ENCODE results near the gene TCEANC2.
A peak's percentile ranks its signal among the peaks of the same experiment; 100 is the strongest.
"Not testable (repeated sequence)": the region's sequence is repeated elsewhere in the genome, so short reads cannot be mapped to it uniquely, and the experiment has no call there.

Gene TCEANC2

DNA sequence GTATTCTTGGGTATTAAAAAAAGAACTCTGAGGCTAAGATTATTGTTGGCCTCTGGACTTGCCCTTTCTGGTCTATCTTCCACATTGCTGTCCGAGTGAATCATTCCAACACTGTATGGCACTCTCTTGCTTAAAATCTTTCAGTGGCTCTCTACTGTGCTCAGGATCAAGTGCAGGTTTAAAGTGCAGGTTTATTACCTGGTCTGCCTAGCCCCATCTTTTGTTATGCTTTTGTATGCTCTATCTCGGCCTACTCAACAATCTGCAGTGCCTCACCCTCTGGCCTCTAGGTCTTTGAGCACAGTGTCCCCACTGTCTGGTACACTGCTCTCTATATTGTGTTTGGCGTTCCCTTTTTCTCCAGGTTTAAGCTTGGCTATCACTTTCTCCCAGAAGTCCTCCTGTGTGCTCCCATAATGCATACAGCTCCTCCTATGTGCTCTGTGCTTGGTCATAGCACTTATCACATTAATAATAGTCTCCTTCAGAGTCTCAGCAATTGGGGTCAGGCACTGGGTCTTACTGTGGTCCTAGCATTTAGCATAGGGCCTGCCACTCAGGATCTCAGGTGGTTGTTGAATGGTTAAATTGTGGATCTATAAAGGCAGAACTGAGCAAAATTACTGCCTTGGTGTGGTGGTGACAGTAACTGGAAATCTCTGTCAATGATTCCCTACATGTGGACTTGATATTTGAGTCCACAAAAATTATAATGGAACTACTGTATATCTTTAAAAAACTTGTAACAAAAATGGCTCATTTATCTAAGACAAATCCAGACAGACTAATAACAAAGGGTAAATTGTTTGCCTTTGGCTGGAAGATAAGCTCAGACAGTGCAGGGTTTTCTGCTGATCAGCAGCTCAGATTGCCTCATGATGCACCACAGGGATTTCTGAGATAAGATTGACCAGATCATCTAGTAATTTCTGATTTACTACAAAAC is 24.8 kb upstream of the TCEANC2 start:
- DNase-seq = no peak

DNA sequence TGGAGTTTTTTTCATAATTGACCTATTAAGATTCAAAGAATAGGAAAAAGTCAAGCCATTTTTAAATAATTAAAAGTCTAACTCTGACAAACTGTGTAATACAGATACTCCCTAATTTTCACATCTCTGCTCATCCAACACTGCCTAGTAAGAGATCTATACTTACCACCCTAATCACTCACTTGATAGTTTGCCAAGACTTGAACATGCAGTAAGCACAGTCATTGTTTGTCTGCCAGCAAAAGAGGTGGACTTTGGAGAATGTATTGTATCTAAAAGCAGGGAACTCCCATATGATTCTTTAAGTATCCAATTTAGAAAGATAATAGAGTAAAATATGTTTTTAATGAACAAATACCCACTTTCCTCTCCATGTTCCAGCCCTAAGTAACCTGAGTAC is 15.9 kb upstream of the TCEANC2 start:
- DNase-seq = no peak

DNA sequence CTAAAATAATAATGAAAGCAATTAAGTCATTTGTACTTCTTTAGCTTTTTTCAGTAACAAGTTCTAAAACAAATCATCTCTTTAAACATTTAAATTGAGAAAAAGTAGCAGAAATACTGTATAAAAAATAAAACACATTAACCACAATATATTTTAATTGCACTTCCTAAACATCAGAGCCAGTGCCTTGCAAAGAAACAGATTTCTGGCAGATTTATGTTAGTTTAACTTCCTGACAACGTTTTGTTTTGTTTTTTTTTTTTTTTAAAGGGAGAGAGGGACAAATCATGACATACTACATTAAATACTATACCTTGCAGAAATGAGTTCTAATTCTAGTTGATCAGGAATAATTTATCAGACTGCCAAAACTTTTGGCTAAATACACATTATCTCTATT is 11.6 kb upstream of the TCEANC2 start:
- DNase-seq = no peak

DNA sequence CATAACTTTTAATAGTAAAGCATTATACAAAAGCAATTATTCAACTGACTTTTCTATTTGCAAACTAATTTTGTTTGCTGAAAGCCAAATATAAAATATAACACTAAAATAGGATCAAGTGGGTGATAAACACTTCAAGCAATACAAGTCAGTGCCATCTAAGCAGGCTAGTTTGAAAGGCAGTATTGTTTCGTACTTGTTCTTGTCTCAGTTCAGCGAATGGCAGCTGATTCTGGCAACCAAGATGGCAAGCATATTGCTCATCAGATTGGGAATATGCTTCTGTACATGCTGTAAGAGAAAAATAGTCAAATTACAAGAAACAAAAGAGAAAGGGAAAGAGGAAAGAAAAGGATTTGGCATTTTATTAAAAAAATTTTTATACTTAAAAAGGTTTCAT is 7.9 kb upstream of the TCEANC2 start:
- DNase-seq = no peak

DNA sequence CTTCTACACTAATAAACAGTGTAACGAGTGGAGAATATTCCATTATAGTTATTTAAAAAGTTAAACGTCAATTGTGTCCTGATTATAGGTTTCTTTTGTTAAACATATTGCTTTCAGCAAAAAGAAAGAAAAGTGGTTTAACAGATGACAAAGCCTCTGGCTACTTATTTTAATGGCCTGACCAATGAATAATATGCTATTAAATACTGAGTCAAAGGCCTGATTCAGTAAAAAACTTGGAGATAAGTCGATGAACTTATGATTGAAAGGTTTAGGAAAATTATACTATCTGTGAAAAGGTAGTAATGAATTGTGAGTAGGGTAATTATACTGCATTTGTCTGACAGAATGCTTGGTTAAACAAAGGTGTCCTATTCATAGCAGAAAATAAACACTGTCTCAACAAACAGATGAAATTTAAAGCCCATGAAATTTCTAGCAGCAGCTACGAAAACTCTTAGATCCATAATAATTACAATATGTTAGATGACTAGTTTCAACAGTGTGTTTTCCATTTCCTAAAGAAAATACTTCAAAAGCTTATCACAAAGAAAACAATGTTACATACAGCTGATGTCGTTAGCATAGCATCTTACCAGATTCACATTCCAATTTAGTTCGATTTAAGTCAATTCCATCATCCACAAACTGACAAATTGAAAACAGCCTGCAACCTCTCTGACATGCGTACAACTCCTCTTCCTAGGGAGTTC is 6.6 kb upstream of the TCEANC2 start:
- no peak for DNase-seq

DNA sequence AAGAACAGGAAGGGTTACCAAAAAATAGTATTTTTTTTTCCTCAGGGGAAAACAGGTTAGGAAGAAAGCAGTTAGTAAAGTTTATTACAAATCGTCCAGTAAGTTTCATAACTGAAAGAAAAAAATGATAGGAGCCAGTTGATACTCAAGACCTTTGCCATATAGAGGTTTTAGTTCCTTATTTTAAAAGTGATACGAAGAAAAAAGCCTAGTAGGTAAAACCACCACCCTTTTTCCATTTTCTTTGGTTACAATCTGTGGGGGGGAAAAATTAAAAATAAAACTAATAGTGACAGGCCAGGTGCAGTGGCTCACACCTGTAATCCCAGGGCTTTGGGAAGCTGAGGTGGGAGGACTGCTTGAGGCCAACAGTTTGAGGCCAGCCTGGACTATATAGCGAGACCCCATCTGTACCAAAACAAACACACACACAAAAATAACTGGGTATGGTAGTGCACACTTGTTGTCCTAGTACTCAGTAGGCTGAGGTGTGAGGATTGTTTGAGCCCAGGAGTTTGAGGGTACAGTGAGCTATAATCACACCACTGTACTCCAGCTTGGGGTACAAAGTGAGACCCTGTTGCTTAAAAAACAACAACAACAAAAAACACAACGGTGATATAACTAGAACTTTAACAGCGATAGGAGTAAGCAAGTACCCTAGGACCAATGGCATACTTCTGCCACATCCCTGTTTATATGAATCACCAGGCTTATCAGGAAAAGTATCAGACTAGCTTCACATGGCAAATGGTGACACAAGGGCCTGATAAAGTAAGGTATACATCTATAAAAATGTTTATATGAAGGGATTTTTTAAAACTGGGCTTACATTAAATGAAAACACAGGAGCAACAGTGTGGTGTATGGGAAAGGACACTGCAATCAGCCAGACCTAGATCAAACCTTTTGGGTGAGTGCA is 5.8 kb upstream of the TCEANC2 start:
- no peak for DNase-seq

DNA sequence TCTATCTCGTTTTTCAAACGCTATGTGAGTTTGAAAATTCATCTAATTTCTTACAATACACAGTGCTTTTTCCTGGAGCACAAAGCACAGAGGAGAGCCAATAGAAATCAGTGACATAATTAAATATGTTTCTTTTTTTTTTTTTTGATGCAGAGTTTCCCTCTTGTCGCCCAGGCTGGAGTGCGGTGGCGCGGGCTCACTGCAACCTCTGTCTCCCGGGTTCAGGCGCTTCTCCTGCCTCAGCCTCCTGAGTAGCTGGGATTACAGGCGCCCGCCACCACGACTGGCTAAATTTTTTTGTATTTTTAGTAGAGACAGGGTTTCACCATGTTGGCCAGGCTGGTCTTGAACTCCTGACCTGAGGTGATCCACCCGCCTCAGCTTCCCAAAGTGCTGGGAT is 3.0 kb upstream of the TCEANC2 start:
- not testable (repeated sequence) for DNase-seq

DNA sequence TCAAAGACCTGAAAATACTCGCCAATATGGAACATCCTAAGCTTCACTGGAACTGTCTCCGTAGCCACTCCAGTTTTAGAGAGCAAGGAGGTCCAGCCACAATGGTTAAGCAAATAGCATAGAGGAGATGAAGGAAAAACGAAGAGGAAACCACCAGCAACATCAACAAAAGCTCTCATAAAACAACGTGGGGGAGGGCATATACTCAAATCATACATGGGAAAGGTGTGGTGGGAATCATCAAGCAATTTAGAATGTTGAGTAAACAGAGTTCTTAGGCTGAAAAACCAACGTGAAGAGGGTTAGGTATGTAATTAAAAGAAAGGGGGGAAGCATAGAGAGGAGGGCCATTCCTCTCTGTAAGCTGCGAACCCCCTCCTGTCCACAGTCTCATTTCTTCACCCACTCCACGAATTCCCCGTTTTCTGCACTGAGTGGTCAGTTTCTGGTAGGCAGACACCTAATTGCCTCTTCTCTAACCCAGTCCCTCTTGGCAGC is 1.4 kb upstream of the TCEANC2 start:
- DNase-seq = peak; percentile 26

DNA sequence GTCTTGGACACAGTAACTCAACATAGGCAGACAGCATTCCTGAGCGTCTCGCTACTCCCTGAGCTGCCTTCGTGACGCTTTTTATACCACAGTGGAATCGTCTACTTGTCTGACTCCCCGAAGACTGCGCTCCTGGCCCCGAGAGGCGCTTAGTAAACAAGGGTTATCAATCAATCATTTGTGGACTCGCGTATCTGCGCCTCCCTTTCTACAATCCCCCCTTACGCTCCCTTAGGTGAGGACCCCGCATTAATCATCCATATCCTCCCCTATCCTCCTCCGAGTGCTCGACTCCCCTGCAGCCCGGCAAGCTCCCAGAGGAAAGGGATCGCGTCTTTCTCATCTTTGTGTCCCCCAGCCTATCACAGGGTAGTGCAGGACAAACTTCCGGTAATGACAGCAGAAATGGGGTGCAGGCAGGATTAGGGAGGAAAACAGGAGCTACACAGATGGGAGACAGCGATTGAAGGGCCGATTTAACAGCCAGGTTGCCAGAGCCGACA is 926 bp upstream of the TCEANC2 start:
- DNase-seq = peak; percentile 18

DNA sequence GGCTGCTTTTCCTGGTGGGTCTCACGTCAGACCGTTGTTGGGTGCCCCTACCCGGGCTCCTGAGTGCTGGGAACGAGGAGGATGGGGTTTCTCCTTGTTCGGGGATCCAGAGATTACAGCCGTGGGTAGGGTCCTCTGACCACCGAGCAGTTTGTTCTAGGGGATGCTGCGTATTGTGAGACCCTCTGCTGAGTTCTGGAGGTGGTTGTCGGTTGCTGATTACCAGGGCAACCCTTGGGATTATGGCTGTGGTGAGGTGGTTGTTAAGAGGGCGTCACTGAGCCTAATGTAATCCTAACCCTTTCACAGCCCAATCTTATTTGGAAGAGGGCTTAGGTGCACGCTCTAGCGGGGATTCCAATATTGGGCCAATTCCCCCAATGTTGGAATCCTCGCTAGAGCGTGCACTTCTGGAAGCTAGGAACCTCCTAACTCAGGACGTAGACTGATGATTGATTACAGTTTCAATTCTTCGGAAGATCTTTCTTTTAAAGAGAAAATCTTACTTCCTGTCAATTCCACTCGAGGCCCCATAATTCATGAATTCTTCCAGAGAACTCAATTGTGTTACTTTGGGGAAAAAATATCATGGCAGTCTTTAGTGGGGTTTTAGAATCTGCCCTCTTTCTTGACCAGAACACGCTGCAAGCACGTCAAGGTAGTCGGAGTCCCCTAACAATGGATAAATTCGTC is 483 bp downstream of the TCEANC2 start:
- no peak for DNase-seq

DNA sequence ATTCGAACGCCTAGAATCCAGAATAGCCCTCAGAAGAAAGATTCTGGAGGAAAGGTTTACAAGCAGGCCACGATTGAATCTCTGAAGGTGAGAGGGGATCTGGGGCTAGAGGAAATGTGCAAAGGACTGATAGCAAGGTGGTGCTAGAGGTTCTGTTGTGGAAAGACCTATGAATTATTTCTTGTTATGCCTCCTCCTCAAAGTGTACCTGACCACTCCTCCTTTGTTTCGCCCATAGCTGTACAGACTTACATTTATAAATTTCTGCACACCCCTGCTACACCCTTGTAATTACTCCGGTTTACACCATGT is 986 bp downstream of the TCEANC2 start:
- peak; percentile 15 for DNase-seq

DNA sequence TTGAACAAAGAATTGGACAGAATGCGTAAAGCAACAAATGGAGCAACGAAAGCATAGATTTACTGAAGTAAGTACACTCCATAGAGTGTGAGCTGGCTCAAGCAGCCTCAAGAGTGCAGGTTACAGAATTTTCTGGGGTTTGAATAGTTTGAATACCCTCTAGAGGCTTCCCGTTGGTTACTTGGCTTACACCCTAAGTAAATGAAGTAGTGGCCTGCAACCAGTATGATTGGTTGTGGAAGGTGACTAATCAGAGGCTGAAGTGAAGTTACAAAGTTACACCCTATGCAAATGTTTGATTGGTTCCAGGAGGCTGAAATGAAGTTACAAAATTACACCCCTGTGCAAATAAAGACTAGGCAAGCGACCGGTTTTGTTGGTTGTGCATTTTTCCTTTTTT is 10.9 kb downstream of the TCEANC2 start:
- DNase-seq = no peak

DNA sequence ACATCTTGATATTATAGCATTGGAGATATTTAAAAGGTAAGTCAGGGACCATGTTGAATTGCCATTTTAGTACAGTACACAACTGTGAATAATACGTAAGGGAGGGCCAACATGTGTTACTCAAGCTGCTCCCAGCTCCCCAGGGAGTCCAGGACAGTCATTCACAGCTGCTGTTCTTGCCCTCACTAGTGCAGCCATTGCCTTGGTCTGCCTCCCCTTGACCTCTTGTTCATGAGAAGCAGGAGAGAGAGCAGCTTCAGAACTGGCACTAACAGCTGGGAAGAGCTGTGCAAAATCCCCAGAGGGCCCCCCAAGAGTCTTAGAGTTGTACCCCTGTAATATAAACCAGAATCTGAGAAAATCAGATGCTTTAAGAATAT is 16.4 kb downstream of the TCEANC2 start:
- DNase-seq = peak; percentile 54

DNA sequence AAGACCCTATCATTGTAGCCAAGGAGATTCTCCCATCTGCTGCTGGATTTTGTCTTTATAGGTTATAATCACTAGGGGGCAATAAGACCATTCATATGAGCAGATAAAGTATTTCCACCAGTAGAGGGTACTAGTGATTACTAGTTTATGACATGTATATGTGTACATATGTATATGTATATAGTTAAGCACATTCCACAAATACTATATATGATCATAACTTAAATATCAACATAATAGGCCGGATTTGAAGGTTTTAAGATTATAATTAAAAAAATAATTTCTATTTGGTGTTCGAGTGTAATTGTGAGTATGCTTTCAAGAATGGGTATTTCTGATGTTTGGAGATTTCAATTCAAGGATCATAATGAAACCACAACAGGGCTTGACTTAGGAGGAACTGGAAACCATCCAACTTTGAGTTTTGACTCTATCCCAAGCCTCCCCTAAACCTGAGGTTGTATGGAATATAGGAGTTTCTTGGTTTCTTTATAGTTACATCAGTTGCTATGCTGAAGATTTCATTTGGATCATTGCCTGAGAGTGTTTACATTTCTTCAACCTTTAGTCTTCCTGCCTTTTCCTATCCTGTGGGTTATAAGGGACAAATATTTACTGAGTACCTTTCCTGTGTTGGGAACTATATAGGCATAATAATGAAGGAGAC is 16.9 kb downstream of the TCEANC2 start:
- peak; percentile 81 for DNase-seq

DNA sequence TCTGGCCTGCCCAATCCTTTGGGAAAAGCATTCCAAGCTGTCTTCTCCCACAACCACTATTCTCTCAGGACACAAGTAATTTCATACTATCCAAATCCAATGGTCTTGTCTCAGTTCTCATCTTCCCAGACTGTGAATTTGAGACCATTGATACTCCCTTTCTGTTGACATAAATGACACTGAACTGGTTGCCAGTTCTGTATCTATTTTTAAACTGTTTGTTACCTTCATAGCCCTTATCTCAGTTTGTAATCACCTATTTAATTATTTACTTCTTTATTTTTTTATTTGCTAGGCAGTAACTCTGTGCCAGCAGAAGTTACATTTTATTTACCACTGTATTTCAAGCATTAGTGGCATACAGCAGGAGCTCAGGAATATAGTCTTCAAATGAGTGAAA is 24.0 kb downstream of the TCEANC2 start:
- no peak for DNase-seq

DNA sequence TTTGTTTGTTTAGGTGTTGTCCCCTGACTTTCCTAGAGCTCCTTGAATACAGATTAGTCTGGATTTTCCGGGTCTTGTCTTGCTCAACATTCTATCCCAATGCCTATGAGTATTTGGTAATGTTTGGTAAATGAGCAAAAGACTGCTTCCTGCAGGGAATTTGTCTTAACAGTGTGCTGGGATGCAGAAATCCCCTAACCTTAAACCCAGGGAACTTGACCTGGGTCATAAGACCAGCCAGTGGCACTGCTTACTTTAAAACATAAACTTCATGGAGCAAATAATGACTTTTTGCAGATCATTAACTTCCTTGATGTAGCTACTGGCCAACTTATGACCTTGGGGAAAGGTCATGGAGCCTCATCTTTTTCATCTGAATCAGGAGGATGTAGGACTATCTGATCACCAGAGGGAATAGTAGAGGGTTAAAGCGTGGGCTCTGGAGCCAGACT is 27.2 kb downstream of the TCEANC2 start:
- DNase-seq = no peak

DNA sequence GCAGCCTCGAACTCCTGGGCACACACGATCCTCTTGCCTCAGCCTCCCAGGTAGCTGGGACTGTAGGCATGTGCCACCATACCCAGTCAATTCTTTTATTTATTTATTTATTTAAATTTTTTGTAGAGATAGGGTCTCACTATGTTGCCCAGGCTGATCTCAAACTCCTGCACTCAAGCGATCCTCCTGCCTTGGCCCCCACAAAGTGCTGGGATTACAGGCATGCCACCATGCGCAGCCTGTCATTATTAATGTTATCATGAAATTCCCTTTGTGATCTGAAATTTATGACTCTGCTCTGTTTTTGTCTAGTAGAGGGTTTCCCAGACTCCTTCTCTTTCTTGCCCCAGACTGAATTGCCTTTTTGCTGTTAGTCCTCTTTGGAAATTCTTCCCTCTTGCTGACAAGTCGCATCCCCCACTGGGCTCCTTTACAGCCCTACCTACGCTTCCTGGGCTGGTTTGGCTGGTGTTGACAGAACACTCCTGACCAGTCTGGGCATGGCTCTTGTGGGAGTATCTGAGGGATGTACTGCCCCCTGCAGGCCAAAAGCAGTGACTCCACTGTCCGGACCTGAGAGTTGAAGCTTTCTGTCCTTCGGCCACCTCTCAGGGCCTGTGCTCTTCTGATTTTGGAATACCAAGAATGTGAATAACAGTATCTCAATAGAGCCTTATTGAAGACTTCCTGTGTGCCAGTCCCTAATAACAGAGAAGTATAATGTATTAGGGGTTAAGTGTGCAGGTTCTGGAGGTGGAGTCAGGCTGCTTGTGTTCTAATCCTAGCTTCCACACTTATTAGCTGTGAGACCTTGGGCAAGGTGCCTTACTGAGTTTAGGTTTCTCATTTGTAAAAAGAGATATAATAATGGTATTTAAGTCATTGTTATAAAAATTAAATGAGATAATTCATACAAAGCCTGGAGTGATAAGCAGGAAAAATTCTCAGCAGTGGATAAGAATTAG is 28.2 kb downstream of the TCEANC2 start:
- peak; percentile 57 for DNase-seq

DNA sequence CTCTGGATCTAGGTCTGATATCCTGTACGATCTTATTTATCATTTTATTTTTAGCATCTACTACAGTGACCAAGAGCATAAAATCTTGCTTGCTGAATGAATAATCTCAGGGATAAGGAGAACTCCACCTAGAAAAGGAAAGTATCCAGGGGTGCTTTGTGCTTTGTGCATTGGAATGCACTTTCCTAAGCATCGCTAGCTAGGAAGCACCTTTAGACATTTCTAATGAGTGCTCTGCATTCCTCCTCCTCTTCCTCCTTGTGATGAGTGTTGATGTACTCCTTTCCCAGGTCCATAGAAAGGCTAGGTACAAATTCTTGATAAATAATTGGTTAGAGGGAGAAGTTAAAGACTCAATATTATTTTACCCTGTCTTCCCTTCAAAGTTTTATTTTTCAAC is 31.4 kb downstream of the TCEANC2 start:
- no peak for DNase-seq

DNA sequence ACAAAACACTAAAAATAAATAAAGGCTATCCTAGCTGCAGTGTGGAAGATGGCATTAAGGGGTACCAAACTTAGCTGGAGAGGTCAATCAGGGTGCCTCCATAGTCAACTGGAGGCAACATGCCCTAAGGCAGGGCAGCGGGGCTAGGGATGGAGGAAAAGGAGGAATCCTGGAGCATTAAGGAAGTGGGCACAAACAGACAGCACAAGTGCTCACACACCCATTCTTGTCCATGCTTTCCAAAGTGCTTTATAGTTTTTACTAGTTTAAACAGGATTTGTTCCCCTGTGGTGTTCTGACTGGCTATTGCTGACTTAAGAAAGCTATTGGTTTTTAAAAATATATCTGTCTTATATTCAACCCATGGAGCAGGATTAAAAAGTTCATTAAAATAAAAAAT is 33.3 kb downstream of the TCEANC2 start:
- no peak for DNase-seq

DNA sequence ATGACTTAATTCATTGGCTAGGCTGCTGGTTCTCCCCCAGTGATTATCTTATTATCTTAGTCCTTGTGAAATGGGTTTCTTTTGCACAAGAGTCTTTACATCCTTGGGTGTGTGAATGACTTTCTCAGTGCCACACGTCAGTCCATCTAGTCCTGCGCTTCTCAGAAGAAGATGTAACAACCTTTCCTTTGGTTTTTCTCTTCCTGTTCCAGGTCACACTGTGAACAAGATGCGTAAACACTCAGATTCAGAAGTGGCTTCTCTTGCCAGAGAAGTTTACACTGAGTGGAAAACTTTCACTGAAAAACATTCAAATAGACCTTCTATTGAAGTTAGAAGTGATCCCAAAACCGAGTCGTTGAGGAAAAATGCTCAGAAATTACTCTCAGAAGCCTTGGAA is 35.0 kb downstream of the TCEANC2 start:
- DNase-seq = no peak
